HL-60 (cell line): ENCODE results near the gene NPW.
A peak's percentile ranks its signal among the peaks of the same experiment; 100 is the strongest.

Experiments used
- DNase-seq, 2 experiments: peaks; one replicate each; pipeline ENCODE4 v3.0.0-alpha.2; 2010 to 2020; ENCODE audit warnings: low read depth in 1 of 2, low spot score in 1 of 2
- H3K27ac ChIP-seq: fragments of 250-450 bp; sonication (Bioruptor Pico); replicated peaks from 2 replicates; pipeline ENCODE4 v1.5.1; 2020; ENCODE audit warnings: mild to moderate bottlenecking, moderate library complexity
- H3K27me3 ChIP-seq: fragments of 250-450 bp; sonication (Bioruptor Pico); 2 replicates; pipeline ENCODE4 v1.5.1; 2021; ENCODE audit warnings: mild to moderate bottlenecking, moderate library complexity; ENCODE audit not compliant: insufficient read depth, poor library complexity, severe bottlenecking
- H3K4me3 ChIP-seq: replicated peaks from 2 replicates; pipeline ENCODE4 v1.5.1; 2011; ENCODE audit warnings: mild to moderate bottlenecking, control low read depth, low read length; ENCODE audit not compliant: insufficient read depth
- GABPA ChIP-seq: IDR thresholded peaks from 2 replicates; pipeline ENCODE4 v1.6.1; 2012; ENCODE audit warnings: low read depth
- POLR2AphosphoS5 ChIP-seq: IDR thresholded peaks from 2 replicates; pipeline ENCODE4 v1.6.1; 2012; ENCODE audit warnings: low read depth
- SPI1 ChIP-seq: IDR thresholded peaks from 2 replicates; pipeline ENCODE4 v1.6.1; 2012; ENCODE audit warnings: low read depth, mild to moderate bottlenecking, borderline replicate concordance
- TF ChIP-seq, protein P1 (sequence below): IDR thresholded peaks from one replicate; pipeline ENCODE4 v1.5.1; 2011; ENCODE audit warnings: low read length, control low read depth, inconsistent platforms; ENCODE audit not compliant: insufficient read depth
- TF ChIP-seq, protein P2 (sequence below): IDR thresholded peaks from 2 replicates; pipeline ENCODE4 v1.6.1; 2012; ENCODE audit warnings: low read depth; ENCODE audit not compliant: insufficient replicate concordance

Gene NPW

DNA sequence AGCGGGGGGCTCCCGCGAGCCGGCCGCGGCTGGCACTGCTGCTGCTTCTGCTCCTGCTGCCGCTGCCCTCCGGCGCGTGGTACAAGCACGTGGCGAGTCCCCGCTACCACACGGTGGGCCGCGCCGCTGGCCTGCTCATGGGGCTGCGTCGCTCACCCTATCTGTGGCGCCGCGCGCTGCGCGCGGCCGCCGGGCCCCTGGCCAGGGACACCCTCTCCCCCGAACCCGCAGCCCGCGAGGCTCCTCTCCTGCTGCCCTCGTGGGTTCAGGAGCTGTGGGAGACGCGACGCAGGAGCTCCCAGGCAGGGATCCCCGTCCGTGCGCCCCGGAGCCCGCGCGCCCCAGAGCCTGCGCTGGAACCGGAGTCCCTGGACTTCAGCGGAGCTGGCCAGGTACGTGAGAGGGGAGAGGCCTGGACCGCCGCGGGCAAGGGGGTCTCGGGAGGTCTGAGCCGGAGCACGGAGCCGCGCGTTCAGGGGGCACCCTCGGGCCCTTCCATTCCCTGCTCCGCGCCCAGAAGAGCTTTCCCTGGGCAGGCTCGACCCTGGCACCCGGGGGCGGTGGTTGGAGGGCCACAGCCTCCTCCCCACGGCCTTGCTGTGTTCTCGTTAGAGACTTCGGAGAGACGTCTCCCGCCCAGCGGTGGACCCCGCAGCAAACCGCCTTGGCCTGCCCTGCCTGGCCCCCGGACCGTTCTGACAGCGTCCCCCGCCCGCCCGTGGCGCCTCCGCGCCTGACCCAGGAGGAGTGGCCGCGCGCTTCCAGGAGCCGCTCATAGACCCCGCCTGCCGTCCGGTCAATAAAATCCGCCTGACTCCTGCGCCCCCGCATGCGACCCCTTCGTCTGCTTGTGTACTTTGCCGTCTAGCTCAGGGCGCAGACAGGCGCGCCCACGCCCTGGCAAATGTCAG is 591 bp downstream of the NPW start:
- TF ChIP-seq, protein P1, sequence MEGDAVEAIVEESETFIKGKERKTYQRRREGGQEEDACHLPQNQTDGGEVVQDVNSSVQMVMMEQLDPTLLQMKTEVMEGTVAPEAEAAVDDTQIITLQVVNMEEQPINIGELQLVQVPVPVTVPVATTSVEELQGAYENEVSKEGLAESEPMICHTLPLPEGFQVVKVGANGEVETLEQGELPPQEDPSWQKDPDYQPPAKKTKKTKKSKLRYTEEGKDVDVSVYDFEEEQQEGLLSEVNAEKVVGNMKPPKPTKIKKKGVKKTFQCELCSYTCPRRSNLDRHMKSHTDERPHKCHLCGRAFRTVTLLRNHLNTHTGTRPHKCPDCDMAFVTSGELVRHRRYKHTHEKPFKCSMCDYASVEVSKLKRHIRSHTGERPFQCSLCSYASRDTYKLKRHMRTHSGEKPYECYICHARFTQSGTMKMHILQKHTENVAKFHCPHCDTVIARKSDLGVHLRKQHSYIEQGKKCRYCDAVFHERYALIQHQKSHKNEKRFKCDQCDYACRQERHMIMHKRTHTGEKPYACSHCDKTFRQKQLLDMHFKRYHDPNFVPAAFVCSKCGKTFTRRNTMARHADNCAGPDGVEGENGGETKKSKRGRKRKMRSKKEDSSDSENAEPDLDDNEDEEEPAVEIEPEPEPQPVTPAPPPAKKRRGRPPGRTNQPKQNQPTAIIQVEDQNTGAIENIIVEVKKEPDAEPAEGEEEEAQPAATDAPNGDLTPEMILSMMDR: no peak
- TF ChIP-seq, protein P2, sequence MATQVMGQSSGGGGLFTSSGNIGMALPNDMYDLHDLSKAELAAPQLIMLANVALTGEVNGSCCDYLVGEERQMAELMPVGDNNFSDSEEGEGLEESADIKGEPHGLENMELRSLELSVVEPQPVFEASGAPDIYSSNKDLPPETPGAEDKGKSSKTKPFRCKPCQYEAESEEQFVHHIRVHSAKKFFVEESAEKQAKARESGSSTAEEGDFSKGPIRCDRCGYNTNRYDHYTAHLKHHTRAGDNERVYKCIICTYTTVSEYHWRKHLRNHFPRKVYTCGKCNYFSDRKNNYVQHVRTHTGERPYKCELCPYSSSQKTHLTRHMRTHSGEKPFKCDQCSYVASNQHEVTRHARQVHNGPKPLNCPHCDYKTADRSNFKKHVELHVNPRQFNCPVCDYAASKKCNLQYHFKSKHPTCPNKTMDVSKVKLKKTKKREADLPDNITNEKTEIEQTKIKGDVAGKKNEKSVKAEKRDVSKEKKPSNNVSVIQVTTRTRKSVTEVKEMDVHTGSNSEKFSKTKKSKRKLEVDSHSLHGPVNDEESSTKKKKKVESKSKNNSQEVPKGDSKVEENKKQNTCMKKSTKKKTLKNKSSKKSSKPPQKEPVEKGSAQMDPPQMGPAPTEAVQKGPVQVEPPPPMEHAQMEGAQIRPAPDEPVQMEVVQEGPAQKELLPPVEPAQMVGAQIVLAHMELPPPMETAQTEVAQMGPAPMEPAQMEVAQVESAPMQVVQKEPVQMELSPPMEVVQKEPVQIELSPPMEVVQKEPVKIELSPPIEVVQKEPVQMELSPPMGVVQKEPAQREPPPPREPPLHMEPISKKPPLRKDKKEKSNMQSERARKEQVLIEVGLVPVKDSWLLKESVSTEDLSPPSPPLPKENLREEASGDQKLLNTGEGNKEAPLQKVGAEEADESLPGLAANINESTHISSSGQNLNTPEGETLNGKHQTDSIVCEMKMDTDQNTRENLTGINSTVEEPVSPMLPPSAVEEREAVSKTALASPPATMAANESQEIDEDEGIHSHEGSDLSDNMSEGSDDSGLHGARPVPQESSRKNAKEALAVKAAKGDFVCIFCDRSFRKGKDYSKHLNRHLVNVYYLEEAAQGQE: no peak
- no peak for TF ChIP-seq SPI1
- TF ChIP-seq POLR2AphosphoS5: no peak
- no peak for TF ChIP-seq GABPA
- Histone ChIP-seq H3K4me3 (no peak overlapping the region), H3K27me3 (peaks cover 19% of the 10 kb centered on the region), H3K27ac (no peak overlapping the region)
- no peak for DNase-seq

DNA sequence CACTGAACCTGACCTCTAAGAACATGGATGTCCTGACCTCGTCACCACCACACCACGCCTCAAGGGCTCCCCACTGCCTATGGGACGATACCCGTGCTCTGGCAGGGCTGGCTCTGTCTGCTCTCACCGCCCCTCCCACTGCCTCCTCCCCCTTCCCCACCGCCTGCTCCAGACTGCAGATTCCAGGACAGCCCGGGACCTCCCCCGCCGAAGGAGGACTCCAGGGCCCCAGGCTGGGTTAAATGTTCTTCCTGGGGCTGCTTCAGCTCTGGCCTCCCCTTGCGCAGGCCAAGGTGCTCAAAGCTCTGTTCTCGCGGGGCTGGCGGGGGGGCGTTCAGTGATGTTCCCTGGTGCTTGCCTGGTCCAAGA is 3.1 kb downstream of the NPW start:
- no peak for DNase-seq
- Histone ChIP-seq H3K27ac (no peak overlapping the region), H3K27me3 (peaks cover 33% of the 10 kb centered on the region), H3K4me3 (peak overlapping the region; percentile 17; the same call in 1 of the 2 replicates)
- no peak for TF ChIP-seq POLR2AphosphoS5
- no peak for TF ChIP-seq GABPA
- TF ChIP-seq SPI1: no peak
- TF ChIP-seq, protein P2: no peak

DNA sequence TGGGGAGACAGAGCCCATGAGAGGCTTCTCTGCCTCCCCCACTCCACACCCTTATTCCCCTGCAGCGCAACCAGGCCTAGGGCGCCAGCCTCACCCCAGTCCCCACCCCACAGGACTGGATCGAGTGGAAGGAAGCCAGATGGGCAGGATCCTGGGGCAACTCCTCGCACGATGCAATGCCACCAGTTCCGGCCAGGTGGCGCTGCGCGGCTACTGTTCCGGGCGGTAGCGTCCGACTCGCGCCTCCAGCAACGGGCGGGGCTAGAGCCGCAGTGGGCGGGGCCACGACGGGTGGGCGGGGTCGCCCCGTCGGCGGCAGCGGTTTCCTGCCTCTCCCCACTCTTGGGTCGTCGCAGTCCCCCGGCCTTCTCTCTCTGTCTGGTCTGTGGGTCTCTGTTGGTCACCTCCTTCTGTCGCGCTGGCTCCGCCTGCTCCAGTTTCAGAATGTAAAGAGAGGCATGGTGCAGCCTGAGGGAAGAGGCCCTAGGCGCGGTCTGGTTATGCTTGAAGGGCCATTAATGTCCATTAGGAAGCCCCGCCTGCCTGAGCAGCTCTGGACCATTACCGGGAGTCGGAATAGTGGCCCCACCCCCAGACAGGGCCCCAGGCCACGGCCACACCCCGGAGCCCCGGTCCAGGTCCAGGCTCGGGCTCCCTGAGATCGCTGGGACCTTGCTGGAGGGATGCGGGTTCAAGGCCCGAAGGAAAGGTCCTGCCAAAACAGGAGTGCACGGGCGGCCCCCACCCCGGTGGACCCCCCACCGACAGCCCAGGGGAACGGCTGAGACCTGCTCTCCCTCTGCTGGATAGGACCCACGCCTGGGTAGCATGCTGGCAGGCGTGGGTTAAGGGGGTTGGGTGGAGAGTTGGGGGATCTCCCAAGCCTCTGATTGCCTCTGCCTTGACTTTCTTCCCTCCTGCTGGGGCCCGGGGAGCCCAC is 3.8 kb downstream of the NPW start:
- TF ChIP-seq POLR2AphosphoS5: no peak
- 0 out of 2 replicates have a peak, but pooled peaks have one; percentile 6 for TF ChIP-seq SPI1
- no peak for TF ChIP-seq GABPA
- TF ChIP-seq, protein P1: peak; percentile 95
- no peak overlapping the region for H3K27ac ChIP-seq
- H3K4me3 ChIP-seq: peak overlapping the region; percentile 23
- H3K27me3 ChIP-seq: peaks cover 39% of the 10 kb centered on the region
- peak; percentile 78 to 89 for DNase-seq

DNA sequence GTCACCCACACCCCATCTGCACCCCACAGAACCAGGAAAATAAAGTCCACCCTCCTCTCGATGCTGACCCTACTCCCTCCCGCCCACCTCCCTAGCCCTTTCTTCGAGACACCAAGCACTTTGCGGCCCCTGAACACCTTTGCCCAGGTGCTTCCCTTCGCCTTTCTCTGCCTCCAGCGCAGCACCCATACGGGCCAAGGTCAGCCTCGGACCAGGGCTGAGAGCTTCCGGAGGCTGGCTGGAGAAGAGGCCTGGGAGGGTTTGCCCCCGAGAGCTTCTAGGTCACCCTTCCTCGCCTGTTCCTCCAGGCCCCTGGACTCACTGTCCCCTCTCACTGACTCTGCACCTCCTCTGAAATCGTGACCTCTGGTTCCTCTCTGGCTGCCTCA is 4.4 kb downstream of the NPW start:
- Histone ChIP-seq H3K27ac (no peak overlapping the region), H3K4me3 (no peak overlapping the region), H3K27me3 (peaks cover 34% of the 10 kb centered on the region)
- DNase-seq: no peak
- no peak for TF ChIP-seq POLR2AphosphoS5
- TF ChIP-seq, protein P2: no peak
- no peak for TF ChIP-seq SPI1
